A549 (cell line): ENCODE measurements around the gene PCDHGA10. TPM values are rescaled to one million over a fixed set of nuclear protein-coding genes. Genes with fewer than 3 reads are reported as not detected.

ENCODE experiments used
- ATAC-seq, 2 experiments: fragments of 200-7000 bp in 1 of 2; fragments of >200 bp in 1 of 2; cut with Nextera tagmentation in 1 of 2; cut with Tn5 transposase in 1 of 2; 3 replicates each; pipeline versions ENCODE4 v1.8.0 to v1.9.1; 2018 to 2020; ENCODE audit warnings: mild to moderate bottlenecking in 1 of 2, moderate library complexity in 1 of 2
- CTCF ChIA-PET: fragments of 300-600 bp; sonication (Branson Sonifier 250); formaldehyde crosslinking; extraction: SDS; loops from one replicate; lab custom pipeline; 2021; ENCODE audit warnings: antibody characterized with exemption, inconsistent platforms; lab: Yijun Ruan, JAX
- POLR2A ChIA-PET: fragments of 350-600 bp; formaldehyde crosslinking; extraction: SDS; loops from one replicate; lab custom pipeline; 2021; ENCODE audit warnings: antibody characterized with exemption, inconsistent platforms; lab: Yijun Ruan, JAX
- DNase-seq, 2 experiments: peaks; one replicate each; pipeline versions ENCODE4 v3.0.0 to v3.0.0-alpha.2; 2011 to 2016; ENCODE audit warnings: low read depth in 1 of 2, low spot score in 1 of 2
- FAIRE-seq: peaks from 2 replicates; lab custom pipeline; 2011; peaks lifted over from hg19 to GRCh38; lab: Jason Lieb, UNC
- H3K27ac ChIP-seq, 2 experiments: fragments of >200 bp; sonication (Bioruptor Twin); formaldehyde crosslinking; 3 replicates each; pipeline ENCODE4 v1.5.1; 2016 to 2017
- H3K4me1 ChIP-seq: fragments of >200 bp; sonication (Bioruptor Twin); formaldehyde crosslinking; 3 replicates; pipeline ENCODE4 v1.6.1; 2016
- H3K4me2 ChIP-seq: fragments of >200 bp; sonication (Bioruptor Twin); formaldehyde crosslinking; 3 replicates; pipeline ENCODE4 v1.6.1; 2016
- H3K4me3 ChIP-seq: fragments of >200 bp; sonication (Bioruptor Twin); formaldehyde crosslinking; 3 replicates; pipeline ENCODE4 v1.5.1; 2016
- H3K9me3 ChIP-seq: fragments of >200 bp; sonication (Bioruptor Twin); formaldehyde crosslinking; 3 replicates; pipeline ENCODE4 v1.6.1; 2016
- ATOH8 ChIP-seq: fragments of 250-450 bp; sonication (Bioruptor Pico); IDR thresholded peaks from 2 replicates; pipeline ENCODE4 v1.5.0; 2020; ENCODE audit warnings: low read depth, mild to moderate bottlenecking, moderate library complexity
- BCL3 ChIP-seq: fragments of >200 bp; sonication (Bioruptor Twin); formaldehyde crosslinking; IDR thresholded peaks from 3 replicates; pipeline ENCODE4 v1.6.1; 2016
- CBX2 ChIP-seq: fragments of 200-600 bp; sonication (generic); IDR thresholded peaks from 2 replicates; pipeline ENCODE4 v1.6.1; 2016; ENCODE audit warnings: low read depth, mild to moderate bottlenecking, borderline replicate concordance
- CTCF ChIP-seq: fragments of >200 bp; sonication (Bioruptor Twin); formaldehyde crosslinking; IDR thresholded peaks from 3 replicates; pipeline ENCODE4 v1.5.1; 2016
- FOSB ChIP-seq: fragments of 250-450 bp; sonication (Bioruptor Pico); IDR thresholded peaks from 2 replicates; pipeline ENCODE4 v1.5.0; 2020; ENCODE audit warnings: mild to moderate bottlenecking, moderate library complexity
- HOXB13 ChIP-seq: fragments of 250-450 bp; sonication (Bioruptor Pico); IDR thresholded peaks from 2 replicates; pipeline ENCODE4 v1.5.0; 2020; ENCODE audit warnings: low read depth, mild to moderate bottlenecking, moderate library complexity
- HOXB5 ChIP-seq: fragments of 250-450 bp; sonication (Bioruptor Pico); IDR thresholded peaks from 2 replicates; pipeline ENCODE4 v1.5.0; 2020; ENCODE audit warnings: mild to moderate bottlenecking, moderate library complexity
- KDM5A ChIP-seq: fragments of 200-600 bp; sonication (generic); IDR thresholded peaks from 2 replicates; pipeline ENCODE4 v1.6.1; 2016; ENCODE audit warnings: antibody characterized with exemption, mild to moderate bottlenecking
- MAFK ChIP-seq: fragments of 450-650 bp; IDR thresholded peaks from 2 replicates; pipeline ENCODE4 v1.6.1; 2014; ENCODE audit not compliant: partially characterized antibody
- MAX ChIP-seq: IDR thresholded peaks from 2 replicates; pipeline ENCODE4 v1.6.1; 2012
- MAZ ChIP-seq: fragments of 150-350 bp; IDR thresholded peaks from 2 replicates; pipeline ENCODE4 v1.6.1; 2014; ENCODE audit warnings: antibody characterized with exemption, low read depth, low read length, borderline replicate concordance
- NFE2L2 ChIP-seq: fragments of 150-350 bp; conservative IDR thresholded peaks from 2 replicates; pipeline ENCODE4 v1.6.1; 2014; ENCODE audit warnings: low read length
- NR3C1 ChIP-seq: fragments of >200 bp; sonication (Bioruptor Twin); formaldehyde crosslinking; IDR thresholded peaks from 3 replicates; pipeline ENCODE4 v1.6.1; 2017
- PBX3 ChIP-seq: IDR thresholded peaks from 2 replicates; pipeline ENCODE4 v1.6.1; 2012
- RAD21 ChIP-seq, 2 experiments: fragments of >200 bp in 1 of 2; sonication (Bioruptor Twin) in 1 of 2; formaldehyde crosslinking in 1 of 2; IDR thresholded peaks in 1 of 2; conservative IDR thresholded peaks in 1 of 2; 2 replicates in 1 of 2; 3 replicates in 1 of 2; pipeline ENCODE4 v1.6.1; 2012 to 2018; ENCODE audit warnings: inconsistent platforms in 1 of 2
- RARB ChIP-seq: fragments of 250-450 bp; sonication (Bioruptor Pico); IDR thresholded peaks from 2 replicates; pipeline ENCODE4 v1.8.0; 2021; ENCODE audit warnings: mild to moderate bottlenecking, moderate library complexity
- RCOR1 ChIP-seq: fragments of 150-350 bp; IDR thresholded peaks from 2 replicates; pipeline ENCODE4 v1.6.1; 2014; ENCODE audit warnings: antibody characterized with exemption, low read length, low read depth
- REST ChIP-seq: fragments of 200-600 bp; sonication (generic); IDR thresholded peaks from 2 replicates; pipeline ENCODE4 v1.6.1; 2016; ENCODE audit warnings: antibody characterized with exemption, mild to moderate bottlenecking, moderate library complexity
- RNF2 ChIP-seq: fragments of 200-600 bp; sonication (generic); IDR thresholded peaks from 2 replicates; pipeline ENCODE4 v1.6.1; 2016; ENCODE audit warnings: low read depth, mild to moderate bottlenecking, antibody characterized with exemption, moderate library complexity, borderline replicate concordance
- SMC3 ChIP-seq: fragments of >200 bp; sonication (Bioruptor Twin); formaldehyde crosslinking; IDR thresholded peaks from 3 replicates; pipeline ENCODE4 v1.6.1; 2018; ENCODE audit warnings: inconsistent platforms
- SREBF2 ChIP-seq: fragments of 450-650 bp; IDR thresholded peaks from 2 replicates; pipeline ENCODE4 v1.6.1; 2014; ENCODE audit warnings: mild to moderate bottlenecking, moderate library complexity
- TP53 ChIP-seq: fragments of 250-450 bp; sonication (Bioruptor Pico); IDR thresholded peaks from 2 replicates; pipeline ENCODE4 v1.5.0; 2021; ENCODE audit warnings: mild to moderate bottlenecking, moderate library complexity
- WGBS: methylation state at CpG from one replicate; pipeline ENCODE4 v1.1.6; 2017; ENCODE audit errors: missing lambda C conversion rate; 5-methylcytosine and 5-hydroxymethylcytosine counted together
- polyA plus RNA-seq, 4 experiments: library from polyadenylated mRNA; depleted of rRNA in 3 of 4; stranded (reverse); fragments of >200 nt; fragmentation: RNase III in 1 of 4; extraction: RNeasy Plus Mini Kit Qiagen cat#74134 plus additional on column Dnase treatment in 1 of 4; gene quantifications; 2 replicates in 3 of 4; 3 replicates in 1 of 4; pipeline ENCODE4 v1.2.3, GENCODE V29; 2011 to 2017

PCDHGA10 gene
- polyA plus RNA-seq, 2 of the 4 experiments (the other 2 are of a cell fraction), result 0.04 TPM; not detected in 1

- no peak for FAIRE-seq
- peak within 1 kb of the TSS; percentile 2 to 54; a peak in 2 of 6 replicates for H3K27ac ChIP-seq
- TF ChIP-seq CTCF (peak; percentile 28; the same call in 2 of the 3 replicates), MAZ (no peak), RAD21 (conservative IDR thresholded peaks at IDR 0.05 in 1 of 2, IDR thresholded peaks at IDR 0.05 in 1 of 2) (peak; percentile 50 to 52)
- H3K4me2 ChIP-seq, result peak within 1 kb of the TSS; percentile 60
- WGBS, result 49% methylated on average over 32 of the region's 32 CpGs
- peaks cover 55% of the 10 kb centered on the region for H3K9me3 ChIP-seq
- peak within 1 kb of the TSS; percentile 29 for H3K4me3 ChIP-seq
- DNase-seq, result peak in 1 of 2 experiments; percentile 55
- peak; percentile 90 to 96 for ATAC-seq
- POLR2A ChIA-PET, result interaction anchor here (0.6 to 1.7 kb wide), 5 partner anchors 13 to 606 kb away, joined by 3 to 8 read pairs (median 4); partner anchors contain the start of genes PCDHGA7 and TAF7
- CTCF ChIA-PET, result interaction anchor here (0.5 to 3.5 kb wide), 27 partner anchors 10 to 587 kb away, joined by 3 to 21 read pairs (median 4); partner anchors contain the start of genes PCDHGA7, PCDHGA8, PCDHGB1 and PCDHGB4
- no peaks in the 10 kb centered on the region for H3K4me1 ChIP-seq
These were observed 42.6 kb upstream of the PCDHGA10 start, which contains the start of gene PCDHGB3 for GRCh38 chr5:141369994-141370848. Gene PCDHGB3 (plus strand): TSS chr5:141370242. CDS start chr5:141370395, 153 bp downstream.

- FAIRE-seq (no peak), ATAC-seq (no peak), DNase-seq (no peak)
- Histone ChIP-seq H3K9me3 (peaks cover 48% of the 10 kb centered on the region), H3K4me2 (no peak overlapping the region)
- TF ChIP-seq RNF2, result no peak
- no peak for TF ChIP-seq NR3C1
- TF ChIP-seq RARB (CRISPR knock-in tag), result no peak
- no peak for TF ChIP-seq SMC3
- TF ChIP-seq BCL3, result no peak
- no peak for TF ChIP-seq REST
- TF ChIP-seq KDM5A, result no peak
- no peak for TF ChIP-seq NFE2L2
- no peak for TF ChIP-seq RCOR1
- no peak for TF ChIP-seq CBX2
- TF ChIP-seq MAX, result no peak
- TF ChIP-seq FOSB (CRISPR knock-in tag), result no peak
- no peak for TF ChIP-seq HOXB13 (CRISPR knock-in tag)
- no peak for TF ChIP-seq HOXB5
- no peak for TF ChIP-seq PBX3
- no peak for TF ChIP-seq TP53 (CRISPR knock-in tag)
- no peak for TF ChIP-seq ATOH8 (CRISPR knock-in tag)
- no peak for TF ChIP-seq MAFK
- TF ChIP-seq SREBF2, result no peak
- TF ChIP-seq, all 56 proteins: peak for 0
- CTCF ChIA-PET, result interaction anchor here (1.1 to 3.5 kb wide), 11 partner anchors 14 to 278 kb away, joined by 3 to 21 read pairs (median 16); partner anchors contain the start of genes DIAPH1, PCDHGA1, PCDHGB1 and PCDHGB4
- Histone ChIP-seq H3K27ac (no peak overlapping the region), H3K4me3 (no peak overlapping the region), H3K4me1 (no peaks in the 10 kb centered on the region)
- 76% methylated on average over 49 of the region's 69 CpGs for WGBS
- POLR2A ChIA-PET, result no interaction called here
These were observed 41.0 kb upstream of the PCDHGA10 start for GRCh38 chr5:141371572-141372475.
